GM13977 (cell line): ENCODE measurements around the gene SERPINA12.

Experiments used
- DNase-seq: peaks from one replicate; pipeline ENCODE4 v3.0.0; 2012; ENCODE audit warnings: low spot score
- CTCF ChIP-seq: IDR thresholded peaks from 2 replicates; pipeline ENCODE4 v1.5.1; 2012; ENCODE audit warnings: mild to moderate bottlenecking, control low read depth; ENCODE audit not compliant: insufficient read depth; ENCODE audit errors: extremely low read depth, missing control alignments
- in situ Hi-C: fragments of 300-500 bp; cut with MboI; formaldehyde crosslinking; loops from one replicate; pipeline ENCODE4 v1.12.0; 2022; ENCODE audit warnings: low sequenced_read_pairs, low pct_unique_long_range_greater_than_20kb, mixed read lengths, inconsistent platforms; ENCODE audit not compliant: unreplicated experiment

The SERPINA12 gene

GRCh38 chr14:94476023-94476422, 33.2 kb downstream of the SERPINA12 start, which contains the start of gene SERPINA9:
Gene SERPINA9 (minus strand): TSS chr14:94476197. CDS start chr14:94469840, 6,357 bp downstream.
- no peak for TF ChIP-seq CTCF
- in situ Hi-C loops: no loop called here
- no peak for DNase-seq

GRCh38 chr14:94474581-94475031, 34.7 kb downstream of the SERPINA12 start:
- in situ Hi-C loops: no loop called here
- DNase-seq: no peak
- TF ChIP-seq CTCF: no peak

GRCh38 chr14:94473666-94474410, 35.4 kb downstream of the SERPINA12 start:
- no peak for TF ChIP-seq CTCF
- in situ Hi-C loops: no loop called here
- no peak for DNase-seq

- in situ Hi-C loops: no loop called here
- TF ChIP-seq CTCF: no peak
Observed at GRCh38 chr14:94472842-94473241, 36.4 kb downstream of the SERPINA12 start.

GRCh38 chr14:94471045-94471444, 38.2 kb downstream of the SERPINA12 start:
- no peak for DNase-seq
- TF ChIP-seq CTCF: no peak
- in situ Hi-C loops: no loop called here

More at GRCh38 chr14:94472842-94473241, 36.4 kb downstream of the SERPINA12 start:
- no peak for DNase-seq

GRCh38 chr14:94470311-94470710, 39.0 kb downstream of the SERPINA12 start:
- TF ChIP-seq CTCF: no peak
- DNase-seq: no peak

More at GRCh38 chr14:94470311-94470710, 39.0 kb downstream of the SERPINA12 start:
- in situ Hi-C loops: no loop called here
